Stimulated activated CD4-positive, alpha-beta T cell treated with anti-CD3 and anti-CD28 coated beads, Interleukin-2, amount 100 ng/mL, for 24 hours (primary cell): ENCODE measurements around the gene KRT2.

Experiments
- DNase-seq, 2 donors: peaks; one replicate each; pipeline ENCODE4 v3.0.0-alpha.2; 2020

The KRT2 gene

DNA sequence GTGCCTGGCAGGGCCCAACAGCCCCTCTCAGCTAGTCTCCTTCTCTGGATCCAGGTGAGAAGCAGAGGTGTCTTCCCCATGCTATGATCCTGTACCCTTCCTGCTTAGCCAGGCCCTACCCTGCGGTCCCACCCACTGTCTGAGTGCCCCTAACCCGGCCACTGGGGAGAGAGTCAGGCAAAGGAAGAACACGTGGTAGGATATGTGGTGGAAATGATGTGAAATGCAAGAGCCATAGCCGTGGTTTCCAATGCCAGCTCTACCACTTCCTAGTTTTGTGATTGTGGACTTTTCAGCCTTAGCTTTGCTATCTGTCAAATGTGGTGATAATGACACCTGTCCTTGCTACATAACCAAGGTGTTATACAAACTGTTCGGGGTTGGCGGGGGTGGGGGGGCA lies 15.8 kb downstream of the KRT2 start:
- DNase-seq: no peak

DNA sequence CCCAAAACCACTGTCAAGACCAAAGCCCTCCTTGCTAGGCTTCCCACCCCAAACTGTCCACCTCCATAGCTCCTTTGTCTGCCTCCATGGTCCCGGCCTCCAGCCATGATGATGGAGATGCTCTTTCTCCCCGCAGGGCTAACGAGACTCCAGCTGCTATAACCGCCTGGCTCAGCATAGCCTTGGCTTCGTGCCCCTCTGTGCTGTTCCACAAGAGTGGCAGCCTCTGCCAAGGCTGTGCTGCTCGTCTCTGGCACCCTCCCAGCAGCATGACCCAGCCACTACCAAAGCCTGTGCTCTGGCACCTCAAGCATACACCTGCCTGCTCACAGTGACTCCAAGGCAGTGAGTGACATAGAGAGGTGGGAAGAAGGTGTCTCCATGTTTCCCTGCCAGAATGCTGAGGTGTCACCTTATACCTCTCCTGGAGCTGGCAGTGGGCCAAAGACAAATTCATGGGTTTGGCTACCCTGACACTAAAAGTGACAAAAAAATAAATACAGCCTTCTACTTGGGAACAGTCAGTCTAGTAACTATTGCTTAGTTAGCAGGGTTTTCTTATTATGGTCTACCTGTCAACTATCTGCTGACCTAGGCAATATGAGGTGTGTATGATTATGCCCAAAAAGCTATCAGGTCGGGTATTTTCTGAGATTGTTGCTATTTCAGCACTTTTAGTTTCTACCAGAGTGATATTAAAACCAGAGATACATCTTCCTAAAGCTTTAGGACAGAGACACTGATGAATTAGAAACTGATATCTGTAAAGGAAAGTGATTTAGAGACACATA lies 17.6 kb downstream of the KRT2 start:
- no peak for DNase-seq

DNA sequence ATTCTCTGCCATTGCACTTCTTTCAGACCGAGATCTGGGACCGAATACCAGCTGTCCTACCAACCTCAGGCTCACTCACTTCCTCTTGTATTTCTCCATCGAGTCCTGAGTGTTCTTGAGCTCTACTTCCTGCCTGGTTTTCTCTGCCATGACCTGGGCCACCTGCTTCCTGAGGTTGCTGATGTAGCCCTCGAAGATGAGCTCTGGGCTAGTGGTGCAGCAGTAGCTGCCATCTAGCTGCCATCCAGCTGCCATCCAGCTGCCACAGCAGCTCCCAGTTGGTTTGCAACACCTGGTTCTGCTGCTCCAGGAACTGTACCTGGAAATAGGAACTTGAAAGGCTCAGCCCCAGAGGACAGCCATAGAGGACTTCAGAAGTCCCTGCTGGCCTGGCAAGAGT lies 18.6 kb downstream of the KRT2 start:
- DNase-seq: no peak

DNA sequence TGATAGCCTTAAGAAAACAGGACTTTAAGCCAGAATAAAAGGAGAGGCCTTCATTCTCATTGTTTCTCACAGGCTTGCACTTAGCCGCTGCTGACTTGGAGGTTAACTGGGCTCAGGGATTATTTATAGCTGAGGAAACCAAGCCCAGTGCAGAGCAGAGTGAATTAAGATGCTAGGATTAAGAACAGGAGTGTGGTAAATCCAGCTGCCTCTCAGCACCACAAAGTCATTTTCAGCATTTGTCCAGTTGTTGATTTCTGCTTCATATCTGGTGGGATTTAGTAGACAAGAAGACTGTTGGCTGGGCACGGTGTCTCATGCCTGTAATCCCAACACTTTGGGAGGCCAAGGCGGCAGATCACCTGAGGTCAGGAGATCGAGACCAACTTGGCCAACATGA lies 19.4 kb downstream of the KRT2 start:
- DNase-seq: no peak

DNA sequence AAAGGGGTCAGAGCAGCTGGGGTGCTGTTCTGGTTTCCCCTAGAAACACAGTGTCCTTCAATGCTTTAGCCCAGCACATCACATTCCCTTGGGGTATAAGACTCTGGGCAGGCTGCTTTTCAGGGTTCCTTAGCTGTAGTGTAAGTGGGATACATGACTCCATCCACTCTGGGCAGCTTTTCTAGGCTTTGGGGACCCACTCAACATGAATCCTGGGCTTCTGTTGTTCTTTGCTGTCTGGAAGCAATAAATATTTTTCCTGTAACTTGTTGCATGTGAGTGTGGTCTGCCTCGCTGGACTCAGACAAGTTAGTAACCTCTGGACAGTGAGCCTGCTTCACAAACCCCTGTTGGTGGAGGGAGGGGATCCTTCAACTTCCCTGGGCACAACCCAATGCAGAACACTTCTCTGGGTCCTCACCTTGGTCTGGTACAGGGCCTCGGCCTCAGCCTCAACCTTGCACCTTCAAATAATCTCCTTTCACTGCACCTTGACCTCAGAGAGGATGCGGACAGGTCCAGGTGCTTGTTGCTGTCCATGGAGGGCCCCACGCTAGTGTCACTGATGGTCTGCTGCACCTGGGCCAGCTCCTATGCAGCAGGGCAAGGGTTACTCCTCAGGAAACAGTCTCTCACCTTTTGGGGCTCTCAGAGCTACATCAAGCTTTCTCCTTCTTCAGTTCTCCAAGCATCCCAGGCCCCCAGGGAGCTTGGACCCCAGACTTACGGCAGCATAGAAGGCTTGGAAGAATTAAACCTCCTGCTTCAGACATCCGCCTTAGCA lies 20.1 kb downstream of the KRT2 start:
- no peak for DNase-seq

DNA sequence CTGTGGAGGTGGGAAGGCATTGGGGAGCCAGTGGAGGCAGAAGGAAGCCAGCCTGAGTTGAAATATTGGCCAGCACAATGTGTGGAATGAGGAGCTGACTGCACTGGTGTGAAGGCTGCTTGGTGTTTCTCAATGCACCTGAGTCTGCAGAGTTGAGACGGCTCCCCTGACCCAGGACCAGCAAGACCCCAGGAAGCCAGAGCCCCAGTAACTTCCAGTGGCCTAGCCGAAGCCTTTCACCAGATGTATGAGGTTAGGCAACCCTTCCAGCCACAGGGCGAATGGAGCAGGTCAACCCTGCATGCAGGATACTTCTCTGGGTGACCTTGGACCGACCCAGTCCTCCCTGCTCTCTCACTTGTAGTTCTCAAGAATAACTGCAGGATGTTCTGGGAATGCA lies 20.7 kb downstream of the KRT2 start:
- no peak for DNase-seq

DNA sequence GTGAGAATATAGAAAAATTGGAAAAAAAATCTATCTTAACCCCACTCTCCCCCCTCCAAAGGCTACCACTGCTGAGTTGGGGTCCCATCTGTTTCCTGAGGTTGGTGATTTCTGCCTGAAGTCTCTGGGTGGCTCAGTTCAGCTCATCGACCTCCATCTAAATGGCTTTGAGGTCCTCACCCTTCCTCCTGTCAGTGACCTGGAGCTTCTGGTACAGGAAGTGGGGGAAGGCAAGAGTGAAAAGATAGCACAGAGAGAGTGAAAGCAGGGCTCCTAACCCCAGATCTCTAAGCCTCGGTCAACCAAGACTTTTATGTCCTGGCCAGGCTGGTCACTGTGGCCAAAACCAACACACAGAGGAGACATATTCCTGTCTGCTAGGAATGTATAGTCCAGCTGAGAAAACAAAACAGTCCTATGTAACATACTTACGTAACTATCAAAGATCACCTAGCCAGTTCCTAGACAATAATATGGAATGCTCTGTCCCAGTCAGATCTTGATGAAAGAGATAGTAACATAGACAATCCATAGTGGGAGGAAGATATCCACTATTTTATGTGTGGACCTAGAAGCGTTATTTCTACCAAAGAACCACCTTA lies 21.3 kb downstream of the KRT2 start:
- DNase-seq: no peak

DNA sequence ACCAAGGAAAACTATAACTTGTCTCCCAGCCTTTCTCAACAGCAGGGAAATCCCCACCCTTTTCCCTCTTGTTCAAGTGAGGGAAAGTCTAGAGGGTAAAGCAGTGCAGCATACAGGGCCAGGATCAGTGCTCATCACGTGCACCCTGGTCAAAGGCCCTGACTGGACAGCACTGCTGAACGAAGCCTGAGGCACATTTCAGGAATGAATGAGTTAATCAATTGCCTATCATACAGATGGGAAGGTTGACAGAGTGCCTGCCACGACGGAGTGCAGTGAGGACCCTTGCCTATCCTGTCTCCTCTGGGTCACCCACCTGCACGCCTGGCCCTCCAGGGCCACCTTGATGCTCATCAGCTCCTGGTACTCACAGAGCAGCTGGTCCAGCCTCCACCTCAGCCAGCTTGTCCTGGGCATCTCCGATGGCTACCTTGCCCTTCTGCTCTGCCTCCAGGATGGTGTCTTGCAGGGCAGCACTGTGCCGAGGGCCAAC lies 22.0 kb downstream of the KRT2 start:
- no peak for DNase-seq

DNA sequence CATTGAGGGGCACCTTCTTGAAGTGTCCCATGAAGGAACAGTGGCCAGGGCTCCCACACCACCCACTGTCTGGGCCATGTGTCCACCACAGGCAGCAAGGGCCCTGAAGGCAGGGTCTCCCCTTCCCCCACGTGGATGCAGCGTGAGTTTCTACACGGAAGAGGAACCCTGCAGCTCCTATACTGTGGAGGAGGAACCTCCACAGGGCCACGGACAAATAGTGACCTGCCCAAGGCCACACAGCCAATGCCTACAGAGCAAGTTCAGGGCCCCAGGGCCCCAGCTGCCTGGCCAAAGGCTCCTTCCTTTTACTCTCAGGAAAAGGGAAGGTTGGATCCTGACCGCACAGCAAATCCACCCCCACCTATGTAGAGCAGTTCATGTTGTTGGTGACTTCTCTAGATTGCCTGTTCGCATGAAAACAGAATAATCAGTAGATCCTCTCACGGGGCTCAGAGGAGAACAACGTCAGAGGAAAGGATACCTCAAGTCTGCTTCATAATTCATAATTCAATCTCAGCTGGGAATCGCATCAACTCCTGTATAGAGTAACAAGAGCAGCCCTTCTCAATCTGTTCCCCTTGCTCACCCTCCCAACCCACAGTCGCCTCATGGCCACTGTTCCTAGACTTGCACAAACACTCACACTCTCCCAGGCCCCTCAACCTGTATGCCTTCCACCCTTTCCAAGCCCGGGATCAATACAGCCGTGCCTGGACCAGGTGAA lies 22.6 kb downstream of the KRT2 start:
- no peak for DNase-seq

DNA sequence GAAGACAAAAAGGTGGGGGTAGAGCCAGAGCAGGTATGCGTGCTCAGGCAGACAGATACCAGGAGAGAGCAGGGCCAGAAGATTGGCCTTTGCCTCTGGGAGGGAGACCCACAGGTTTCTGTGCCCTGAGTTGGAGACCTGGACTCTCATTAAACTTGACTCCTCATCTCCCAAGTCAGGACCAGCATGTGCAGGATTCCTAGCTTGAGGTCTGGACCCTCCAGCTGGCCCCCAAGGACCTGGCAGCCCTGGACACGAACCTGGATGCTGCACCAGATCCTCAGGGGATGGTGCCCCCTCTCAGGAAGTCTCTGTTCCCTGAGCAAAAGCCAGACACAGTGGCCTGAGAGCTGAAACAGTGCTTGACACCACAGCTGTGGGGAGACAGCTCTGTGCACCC lies 23.2 kb downstream of the KRT2 start:
- DNase-seq: no peak

DNA sequence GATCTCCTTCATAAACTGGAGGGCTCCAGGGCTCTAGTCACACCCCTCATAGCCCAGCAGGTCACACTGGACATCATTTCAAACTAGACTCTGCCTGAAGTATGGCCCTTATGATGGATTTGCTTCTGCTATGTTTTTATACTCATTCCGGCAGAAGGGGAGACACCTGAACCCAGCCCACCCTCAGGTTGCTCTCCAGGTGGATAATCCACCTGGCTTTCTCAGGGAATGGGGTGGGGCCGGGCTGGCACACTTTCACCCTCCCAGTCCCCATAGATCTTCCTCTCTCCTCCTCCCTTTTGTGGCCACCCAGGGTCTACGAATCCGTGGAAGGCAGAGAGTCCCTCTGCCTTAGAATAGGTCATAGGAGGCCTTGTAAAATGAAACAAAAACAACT lies 23.9 kb downstream of the KRT2 start:
- no peak for DNase-seq

DNA sequence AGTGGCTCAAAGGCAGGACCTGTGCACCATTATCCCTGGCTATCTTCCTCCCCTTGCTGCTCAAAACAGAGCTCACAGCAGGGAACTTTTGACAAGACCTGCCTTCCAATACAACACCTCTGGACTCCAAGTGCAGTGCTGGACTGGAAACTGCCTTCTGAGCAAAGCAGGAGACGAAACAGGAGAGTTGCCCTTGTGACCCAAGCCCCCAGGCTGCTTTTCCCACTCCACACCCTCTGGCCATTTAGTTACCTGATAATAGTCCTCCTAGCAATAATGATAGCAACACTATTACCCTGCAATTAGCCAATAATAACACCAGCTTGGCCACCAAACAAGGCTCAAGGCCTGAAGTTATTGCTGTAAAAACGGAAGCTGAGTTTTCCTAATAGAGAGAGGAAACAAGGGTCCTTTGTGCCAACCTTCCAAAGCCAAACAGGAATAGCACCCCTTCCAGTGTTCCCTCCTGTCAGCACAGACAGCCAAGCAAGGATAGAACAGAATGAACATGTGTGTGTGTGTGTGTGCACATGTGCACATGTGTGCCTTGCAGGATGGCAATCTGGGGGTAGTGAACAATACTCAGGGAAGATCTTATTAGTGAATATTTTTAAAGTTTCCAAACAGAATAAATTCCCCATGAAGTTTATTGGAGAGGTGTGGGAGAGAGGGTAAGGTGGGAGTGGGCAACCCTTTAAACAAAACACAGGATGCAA lies 24.5 kb downstream of the KRT2 start:
- no peak for DNase-seq

DNA sequence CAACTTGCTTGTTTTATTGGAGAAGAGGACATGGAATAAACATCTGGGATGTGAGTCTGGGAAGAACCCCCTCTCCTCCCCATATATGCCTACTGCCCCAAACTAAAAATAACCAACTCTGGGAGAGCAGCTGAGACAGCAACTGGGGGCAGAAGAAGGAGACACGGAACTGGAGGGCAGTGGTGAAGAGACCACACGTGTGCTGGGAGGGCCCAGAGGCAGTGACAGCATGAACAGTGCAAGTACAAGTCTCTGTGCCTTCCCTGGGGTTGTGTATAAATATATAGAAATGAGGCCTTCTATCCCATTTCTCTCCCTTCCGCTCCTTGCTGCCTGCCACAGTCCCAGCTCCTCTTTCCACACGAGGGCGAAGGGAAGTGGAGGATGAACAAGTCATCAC lies 29.7 kb downstream of the KRT2 start:
- no peak for DNase-seq

DNA sequence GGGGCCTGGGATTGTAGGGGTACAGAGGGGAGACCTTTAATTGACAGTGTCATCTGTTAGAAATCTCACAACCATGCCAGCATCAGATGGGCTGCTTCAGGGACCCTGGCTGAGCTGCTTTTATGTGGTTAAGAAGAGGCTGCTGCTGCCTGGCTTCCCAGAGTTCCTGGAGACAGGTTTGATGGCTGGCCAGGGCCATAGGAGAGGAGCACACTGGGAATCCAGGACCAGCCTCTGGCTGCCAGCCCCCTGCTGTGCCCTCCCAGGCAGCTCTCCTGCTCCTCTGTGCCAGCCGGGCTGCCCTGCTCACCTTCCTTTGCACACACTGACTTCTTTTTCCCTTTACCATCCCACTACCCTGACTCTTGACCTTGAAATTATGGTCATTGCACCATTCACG lies 33.1 kb downstream of the KRT2 start:
- DNase-seq: no peak

DNA sequence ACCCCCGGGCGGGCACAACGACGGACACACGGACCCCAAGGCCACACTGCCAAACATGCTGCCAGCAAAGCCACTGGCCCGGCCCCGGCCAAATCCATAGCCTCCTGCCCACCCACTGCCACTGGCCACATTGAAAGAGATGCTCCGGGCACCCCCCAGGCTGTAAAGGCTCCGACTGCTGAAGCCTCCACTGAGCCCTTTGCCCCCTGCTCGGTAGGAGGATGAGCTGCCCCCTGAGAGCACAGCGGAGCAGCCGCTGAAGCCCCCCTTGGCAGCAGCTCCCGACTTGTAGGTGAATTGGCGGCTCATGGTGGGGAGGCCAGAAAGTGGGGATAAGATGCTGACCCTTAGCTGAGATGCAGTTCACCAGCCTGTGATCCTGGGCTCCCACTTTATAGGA lies 33.8 kb downstream of the KRT2 start, which contains the start of gene KRT73:
KRT73 (minus strand) TSS at position 344 of the 400 bp plus-strand sequence; CDS start at position 309, 35 bp downstream.
- no peak for DNase-seq

DNA sequence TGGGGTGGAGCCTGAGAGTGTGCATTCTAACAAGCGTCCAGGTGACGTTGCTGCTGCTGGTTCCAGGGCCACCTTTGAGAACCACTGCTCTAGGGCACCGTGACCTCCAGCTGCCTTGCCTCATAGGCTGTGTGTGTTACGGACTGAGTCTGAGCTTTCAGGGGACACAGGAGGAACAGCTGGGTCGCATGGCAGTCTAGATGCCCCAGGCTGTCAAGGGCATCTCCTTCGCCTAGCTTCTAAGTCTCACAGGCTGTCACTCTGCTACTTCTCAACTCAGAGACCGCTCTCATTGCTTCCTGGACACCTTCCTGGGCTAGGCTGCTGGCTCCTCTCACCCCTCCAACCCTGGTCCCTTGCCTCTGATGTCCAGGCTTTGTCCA lies 34.6 kb downstream of the KRT2 start:
- no peak for DNase-seq

DNA sequence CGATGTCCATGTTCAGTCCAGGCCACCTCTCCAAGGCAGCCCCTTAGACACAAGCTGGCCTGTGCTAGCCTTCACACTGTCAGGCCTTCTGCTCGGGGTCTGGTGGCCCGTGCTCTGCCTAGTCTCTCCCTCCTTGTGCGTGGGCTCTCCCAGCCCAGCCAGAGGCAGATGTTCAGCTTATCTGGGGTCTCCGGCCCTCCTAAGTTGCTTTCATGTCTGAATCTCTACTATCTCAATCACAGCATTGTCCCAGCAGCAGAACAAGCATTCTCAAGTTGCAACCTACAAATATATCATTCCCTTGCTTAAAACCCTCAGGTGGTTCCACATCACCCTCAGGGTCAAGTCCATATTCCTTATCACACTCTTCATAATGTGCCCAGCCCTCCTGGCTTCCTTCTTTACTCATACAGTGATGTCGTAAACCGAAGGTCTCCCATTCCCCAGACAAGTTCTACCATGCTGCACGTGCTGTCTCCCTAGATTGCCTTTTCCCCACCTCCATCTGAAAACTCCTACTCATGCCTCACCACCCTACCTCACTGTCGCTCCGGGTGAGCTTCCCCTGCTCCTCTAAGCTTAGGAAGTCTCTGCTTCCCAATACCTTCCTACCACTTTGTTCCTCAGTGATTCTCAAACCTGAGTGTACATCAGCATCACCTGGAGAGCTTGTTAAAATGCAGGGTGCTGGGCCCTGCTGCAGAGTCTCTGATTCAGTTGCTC lies 35.2 kb downstream of the KRT2 start:
- DNase-seq: no peak

DNA sequence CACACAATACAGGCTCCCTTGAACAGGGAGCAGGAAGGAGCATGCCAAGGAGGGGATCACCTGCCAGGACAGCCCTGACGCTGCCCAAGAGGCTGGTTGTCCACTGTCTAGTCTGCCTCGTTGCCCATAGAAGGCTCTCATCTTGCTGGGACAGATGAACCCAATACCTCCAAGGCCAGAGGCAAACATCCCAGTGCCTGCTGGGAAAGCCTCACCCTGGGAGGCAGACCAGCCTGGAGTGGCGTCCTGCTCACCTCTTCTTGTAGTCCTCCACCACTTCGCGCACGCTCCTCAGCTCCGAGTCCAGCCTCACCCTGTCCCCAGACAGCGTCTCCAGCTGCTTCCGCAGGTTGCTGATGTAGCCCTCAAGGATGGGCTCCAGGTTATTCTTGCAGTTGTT lies 36.1 kb downstream of the KRT2 start:
- DNase-seq: no peak

DNA sequence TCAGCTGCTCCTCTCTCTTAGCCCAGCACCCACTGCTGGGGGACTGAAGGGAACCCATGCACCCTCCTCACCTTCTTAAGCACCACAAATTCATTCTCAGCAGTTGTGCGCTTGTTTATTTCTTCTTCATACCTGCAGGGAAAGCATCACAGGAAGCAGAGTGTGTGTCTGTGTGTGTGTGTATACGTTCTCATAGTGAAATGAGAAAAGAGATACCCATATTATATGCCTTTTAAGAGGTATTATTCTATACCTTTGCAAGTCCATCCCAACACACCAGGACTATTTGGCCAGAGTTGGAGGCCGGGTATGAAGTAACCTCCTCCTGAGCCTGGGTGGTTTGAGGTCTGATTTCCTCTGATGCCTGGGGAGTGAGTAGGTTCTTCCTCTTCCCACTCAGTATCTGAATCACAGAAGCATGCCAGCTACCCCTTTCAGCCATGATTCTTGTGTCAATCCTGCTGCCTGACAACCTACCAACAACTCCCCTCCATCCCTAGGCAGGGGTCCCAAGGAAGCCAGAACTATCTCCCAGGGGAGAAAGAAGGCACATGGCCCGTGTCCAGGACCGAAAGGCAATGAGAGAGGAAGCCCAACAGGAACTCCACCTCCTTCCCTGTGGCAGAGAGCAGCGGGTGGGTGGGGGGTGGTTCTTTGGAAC lies 36.7 kb downstream of the KRT2 start:
- DNase-seq: no peak

DNA sequence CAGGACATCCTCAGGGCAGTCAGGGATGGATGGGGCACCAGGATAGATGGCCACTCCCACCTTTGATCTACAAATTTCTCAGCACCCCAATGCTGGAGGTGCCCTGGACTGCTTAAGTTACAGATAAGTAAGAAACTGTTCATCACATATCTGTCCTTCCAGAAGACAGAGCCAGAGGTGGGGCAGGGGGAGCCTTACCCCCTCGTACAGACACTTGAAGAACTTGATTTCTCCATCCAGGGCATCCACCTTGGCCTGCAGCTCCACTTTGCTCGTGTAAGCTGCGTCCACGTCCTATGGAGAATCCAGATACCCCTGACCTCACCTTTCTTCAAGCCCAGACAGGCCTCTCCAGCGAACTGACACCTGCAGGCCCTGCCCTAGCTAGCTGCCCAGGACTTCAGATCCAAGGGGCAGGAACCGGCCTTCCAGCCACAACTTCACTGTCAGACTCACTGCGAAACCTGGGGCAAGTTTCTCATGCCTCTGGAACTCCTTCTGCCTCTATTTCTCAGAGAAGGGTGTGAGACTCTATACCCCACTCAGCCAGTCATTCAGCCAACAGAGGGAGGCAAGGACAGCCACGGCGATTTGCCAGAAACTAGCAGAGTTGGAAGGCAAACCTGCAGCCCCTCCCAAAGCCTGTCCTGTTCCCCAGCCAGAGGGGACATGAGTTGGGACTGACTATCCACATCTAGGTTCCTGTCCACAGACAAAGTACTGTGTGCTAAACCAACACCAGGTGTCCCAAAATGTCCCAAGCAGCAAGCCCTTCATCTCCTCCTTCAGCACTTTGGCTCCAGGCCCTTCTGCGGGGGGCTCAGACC lies 37.4 kb downstream of the KRT2 start:
- no peak for DNase-seq
